HG03565 (cell line): ENCODE results near the gene RIMS3.
"Not testable (repeated sequence)": the region's sequence is repeated elsewhere in the genome, so short reads cannot be mapped to it uniquely, and the experiment has no call there.

Experiments used
- ATAC-seq: cut with Tn5 transposase; IDR thresholded peaks from one replicate; pipeline ENCODE4 v1.9.1; 2021; ENCODE audit warnings: mild to moderate bottlenecking, moderate library complexity; ENCODE audit not compliant: unreplicated experiment

Gene RIMS3

GRCh38 chr1:40594187-40594531 is 71.3 kb downstream of the RIMS3 start:
- no peak for ATAC-seq

DNA sequence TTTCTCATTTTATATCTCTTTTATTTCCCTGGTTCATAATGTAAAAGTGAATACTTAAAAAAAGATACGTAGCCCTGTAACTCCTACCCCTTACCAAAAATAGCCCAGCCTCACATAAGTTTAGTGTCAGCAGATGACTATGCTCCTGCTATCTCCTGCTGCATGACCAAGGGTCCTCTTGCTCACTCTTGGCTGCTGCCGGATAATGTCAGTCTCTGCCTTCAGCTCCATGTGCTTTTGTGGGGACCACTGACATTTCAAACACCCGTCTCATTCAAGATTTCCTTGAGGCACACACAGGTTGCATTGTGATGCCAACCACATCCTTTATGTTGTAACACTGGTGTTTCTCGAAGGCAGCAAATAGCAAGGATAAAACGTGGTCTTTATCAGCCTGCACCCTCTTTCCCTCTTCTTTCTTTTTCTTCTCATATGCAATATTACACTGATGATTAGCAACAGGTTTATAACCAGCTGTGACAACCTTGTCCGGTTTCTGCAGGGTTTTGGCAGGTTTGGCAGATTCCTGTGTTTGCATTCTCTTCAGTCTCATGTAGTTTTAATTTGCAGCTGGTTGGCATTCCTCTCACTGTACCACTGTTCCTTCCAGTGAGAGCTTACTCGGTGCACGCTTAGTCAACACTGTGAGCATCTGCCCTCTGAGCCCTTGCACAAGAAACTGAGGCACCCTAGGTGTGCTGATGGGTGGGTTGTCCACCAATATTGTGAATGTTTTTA is 71.9 kb downstream of the RIMS3 start:
- no peak for ATAC-seq

DNA sequence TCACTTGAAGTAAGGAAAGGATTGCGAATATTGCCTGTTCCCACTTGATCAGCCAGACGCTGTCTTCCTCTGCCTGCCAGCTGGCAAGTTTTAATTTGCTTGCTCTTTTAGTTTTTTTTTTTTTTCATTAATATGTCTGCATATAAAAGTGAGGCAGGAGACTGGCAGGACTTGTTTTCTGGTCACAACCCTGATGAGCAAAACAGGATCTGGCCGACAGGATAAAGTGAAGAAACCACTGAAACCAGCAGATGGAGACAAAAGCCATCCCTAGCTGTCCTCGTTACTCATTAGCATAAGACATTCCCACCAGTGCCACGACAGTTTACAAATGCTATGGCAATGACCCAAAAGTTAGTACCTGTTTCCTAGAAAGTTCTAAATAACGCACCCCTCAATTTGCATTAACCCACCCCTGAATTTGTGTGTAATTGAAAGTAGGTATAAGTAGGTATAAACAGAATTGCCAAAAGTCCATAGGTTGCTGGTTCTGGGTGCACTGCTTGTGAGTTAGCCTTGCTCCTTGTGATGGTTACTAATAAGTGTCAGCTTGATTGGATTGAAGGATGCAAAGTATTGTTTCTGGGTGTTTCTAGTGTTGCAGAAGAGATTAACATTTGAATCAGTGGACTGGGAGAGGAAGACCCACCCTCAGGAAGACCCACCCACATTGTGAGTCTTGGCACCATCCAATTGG is 73.2 kb downstream of the RIMS3 start:
- ATAC-seq, result no peak

GRCh38 chr1:40588586-40588985 is 76.9 kb downstream of the RIMS3 start:
- ATAC-seq, result no peak

- no peak for ATAC-seq
These were observed 81.5 kb downstream of the RIMS3 start for GRCh38 chr1:40583980-40584379.

- no peak for ATAC-seq
These were observed 83.4 kb downstream of the RIMS3 start for GRCh38 chr1:40582116-40582515.

DNA sequence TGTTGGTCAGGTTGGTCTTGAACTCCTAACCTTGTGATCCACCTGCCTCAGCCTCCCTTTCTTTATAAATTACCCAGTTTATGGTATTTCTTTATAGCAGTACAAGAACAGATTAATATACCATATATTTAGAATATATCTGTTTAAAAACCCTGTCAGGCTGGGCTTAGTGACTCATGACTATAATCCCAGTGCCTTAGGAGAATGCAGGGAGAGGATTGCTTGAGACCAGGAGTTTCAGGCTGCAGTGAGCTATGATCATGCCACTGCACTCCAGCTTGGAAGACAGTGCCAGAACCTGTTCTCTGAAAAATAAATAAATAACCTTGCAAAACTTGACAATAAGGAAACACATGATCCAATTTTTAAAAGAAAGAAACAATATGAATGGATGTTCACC is 90.1 kb downstream of the RIMS3 start:
- ATAC-seq, result no peak

- not testable (repeated sequence) for ATAC-seq
These were observed 90.7 kb downstream of the RIMS3 start for GRCh38 chr1:40574805-40575204.
